Uterus (tissue), 4 donors: ENCODE measurements around the gene CNTNAP5. TPM values are rescaled to one million over a fixed set of nuclear protein-coding genes. Genes with fewer than 3 reads are reported as not detected.

Experiments
- DNase-seq, 2 donors: peaks; one replicate each; pipeline ENCODE4 v3.0.0-alpha.2; 2019 to 2020
- H3K27ac ChIP-seq, 2 donors: fragments of 200-600 bp; sonication (generic); 1 replicate in 1 of 2; 2 replicates in 1 of 2; pipeline ENCODE4 v1.5.1; 2016 to 2018
- H3K27me3 ChIP-seq, 2 donors: fragments of 200-600 bp; sonication (generic); one replicate each; pipeline ENCODE4 v1.5.1; 2018 to 2019; ENCODE audit warnings: control low read depth in 1 of 2
- H3K36me3 ChIP-seq, 2 donors: fragments of 200-600 bp; sonication (generic); one replicate each; pipeline ENCODE4 v1.5.1; 2019; ENCODE audit warnings: control low read depth in 1 of 2
- H3K4me1 ChIP-seq, 2 donors: fragments of 200-600 bp; sonication (generic); one replicate each; pipeline ENCODE4 v1.5.1; 2018 to 2019; ENCODE audit warnings: control low read depth in 1 of 2
- H3K4me3 ChIP-seq, 2 donors: fragments of 200-600 bp; sonication (generic); 1 replicate in 1 of 2; 2 replicates in 1 of 2; pipeline ENCODE4 v1.5.1; 2018 to 2019; ENCODE audit warnings: mild to moderate bottlenecking in 1 of 2
- H3K9me3 ChIP-seq, 2 donors: fragments of 200-600 bp; sonication (generic); one replicate each; pipeline ENCODE4 v1.5.1; 2019; ENCODE audit warnings: control low read depth in 1 of 2
- CTCF ChIP-seq, 4 experiments: fragments of 200-600 bp in 2 of 4; fragments of 450-650 bp in 2 of 4; sonication (generic) in 2 of 4; IDR thresholded peaks; one replicate each; pipeline ENCODE4 v1.5.1; 2016 to 2019; ENCODE audit warnings: antibody characterized with exemption in 4 of 4, mild to moderate bottlenecking in 2 of 4, moderate library complexity in 1 of 4
- POLR2A ChIP-seq, 2 donors: fragments of 450-650 bp; IDR thresholded peaks; one replicate each; pipeline ENCODE4 v1.6.1; 2016; ENCODE audit warnings: antibody characterized with exemption in 2 of 2, mild to moderate bottlenecking in 1 of 2, moderate library complexity in 1 of 2
- intact Hi-C: fragments of 100-400 bp; cut with DNase I; formaldehyde crosslinking; loops from one replicate; pipeline ENCODE4 v1.15.1; 2023; ENCODE audit warnings: low total_unique reads
- total RNA-seq, 4 donors: library from RNA; depleted of rRNA in 3 of 4; stranded (reverse); fragments of >200 nt in 3 of 4; gene quantifications; one replicate each; pipeline versions ENCODE4 v1.1.0 to v1.2.4, GENCODE V29; 2014 to 2023
- donor health status: DM: yes; HTN: yes; CAD: no.

The CNTNAP5 gene
- total RNA-seq, 4 donors from 2014 or later: 1.4 TPM; not detected in 3

GRCh38 chr2:124165698-124166097, 140.6 kb downstream of the CNTNAP5 start:
- H3K36me3 ChIP-seq: no peaks in the 10 kb centered on the region
- intact Hi-C loops: no loop called here

DNA sequence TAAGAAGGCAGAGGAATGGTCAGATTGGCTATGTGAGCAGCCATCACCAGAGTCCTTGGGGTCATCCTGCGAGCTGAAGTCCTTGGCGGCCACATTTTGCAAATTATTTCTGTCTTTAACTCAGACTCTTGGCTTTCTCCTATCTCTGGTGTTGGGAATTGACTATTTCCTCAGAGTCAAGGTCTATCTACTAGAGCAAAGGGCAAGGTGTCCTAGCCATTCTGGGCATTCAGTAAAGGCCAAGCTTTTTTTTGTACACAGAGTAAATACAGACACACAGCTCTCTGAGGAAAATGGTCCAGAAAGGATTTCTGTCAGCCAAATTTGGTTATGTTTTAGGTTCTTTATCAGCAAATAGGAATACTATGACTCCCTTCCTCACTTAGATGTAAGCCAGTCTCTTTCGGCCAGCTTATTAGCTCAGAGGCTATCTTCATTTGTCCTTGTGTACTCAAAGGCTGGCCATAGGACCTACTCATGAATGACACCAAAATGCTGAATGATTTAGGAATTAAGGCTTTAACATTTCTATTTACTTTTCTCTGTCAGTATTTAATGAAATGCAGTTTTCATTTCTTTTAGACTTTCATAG, 146.5 kb downstream of the CNTNAP5 start:
- H3K9me3 ChIP-seq: no peaks in the 10 kb centered on the region
- H3K36me3 ChIP-seq: no peaks in the 10 kb centered on the region
- no peak overlapping the region for H3K27ac ChIP-seq
- H3K4me1 ChIP-seq: no peaks in the 10 kb centered on the region
- no peak overlapping the region for H3K4me3 ChIP-seq
- intact Hi-C loops: no loop called here
- DNase-seq: no peak
- H3K27me3 ChIP-seq: no peaks in the 10 kb centered on the region
- TF ChIP-seq POLR2A (IDR thresholded peaks at IDR 0.05): no peak
- TF ChIP-seq CTCF (IDR thresholded peaks at IDR 0.05): no peak

More at GRCh38 chr2:124165698-124166097, 140.6 kb downstream of the CNTNAP5 start:
- no peaks in the 10 kb centered on the region for H3K27me3 ChIP-seq
- no peak for DNase-seq
- no peak overlapping the region for H3K27ac ChIP-seq
- H3K9me3 ChIP-seq: no peaks in the 10 kb centered on the region
- TF ChIP-seq POLR2A (IDR thresholded peaks at IDR 0.05) (no peak), CTCF (IDR thresholded peaks at IDR 0.05) (no peak)
- no peak overlapping the region for H3K4me3 ChIP-seq
- no peaks in the 10 kb centered on the region for H3K4me1 ChIP-seq

- H3K27me3 ChIP-seq: no peaks in the 10 kb centered on the region
- H3K9me3 ChIP-seq: no peaks in the 10 kb centered on the region
- H3K27ac ChIP-seq: no peak overlapping the region
- TF ChIP-seq CTCF (IDR thresholded peaks at IDR 0.05): no peak
- no peak for TF ChIP-seq POLR2A (IDR thresholded peaks at IDR 0.05)
- intact Hi-C loops: no loop called here
- H3K4me3 ChIP-seq: no peak overlapping the region
- DNase-seq: no peak
- H3K4me1 ChIP-seq: no peaks in the 10 kb centered on the region
- no peaks in the 10 kb centered on the region for H3K36me3 ChIP-seq
Observed at GRCh38 chr2:124178719-124179118, 153.6 kb downstream of the CNTNAP5 start.

- Histone ChIP-seq H3K36me3 (no peaks in the 10 kb centered on the region), H3K27ac (no peak overlapping the region), H3K4me1 (no peaks in the 10 kb centered on the region), H3K9me3 (no peaks in the 10 kb centered on the region), H3K27me3 (no peaks in the 10 kb centered on the region), H3K4me3 (no peak overlapping the region)
- TF ChIP-seq CTCF (IDR thresholded peaks at IDR 0.05) (no peak), POLR2A (IDR thresholded peaks at IDR 0.05) (no peak)
- intact Hi-C loops: no loop called here
- no peak for DNase-seq
Observed at GRCh38 chr2:124180635-124181034, 155.5 kb downstream of the CNTNAP5 start.

DNA sequence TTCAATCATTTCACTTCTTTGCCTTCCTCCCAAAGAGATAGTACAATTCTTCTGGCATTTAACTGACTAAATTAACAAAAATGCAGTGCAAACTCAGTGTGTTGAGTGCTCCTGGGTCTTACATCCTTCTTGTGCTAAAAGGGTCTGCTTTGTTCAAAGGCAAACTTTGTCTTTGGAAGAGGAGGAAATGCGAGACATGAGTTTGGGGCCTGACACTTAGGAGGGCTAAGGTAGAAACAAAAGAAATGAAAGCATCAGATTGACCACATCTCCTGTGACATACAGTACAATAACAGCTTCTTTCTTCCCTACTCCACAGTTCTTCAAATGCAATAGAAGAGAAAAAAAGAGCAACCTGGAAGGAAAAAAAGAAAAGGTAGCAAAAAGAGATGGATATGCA, 161.7 kb downstream of the CNTNAP5 start:
- intact Hi-C loops: no loop called here
- Histone ChIP-seq H3K4me3 (no peak overlapping the region), H3K36me3 (no peaks in the 10 kb centered on the region), H3K27me3 (no peaks in the 10 kb centered on the region), H3K27ac (no peak overlapping the region), H3K9me3 (no peaks in the 10 kb centered on the region), H3K4me1 (no peaks in the 10 kb centered on the region)
- DNase-seq: no peak
- TF ChIP-seq CTCF (IDR thresholded peaks at IDR 0.05): no peak
- TF ChIP-seq POLR2A (IDR thresholded peaks at IDR 0.05): no peak
